C1 segment of cervical spinal cord (tissue), 14 donors: Measurements from ENCODE around the gene CDKN1B.

Source experiments
- DNase-seq, 14 donors: peaks; one replicate each; lab custom pipeline; 2025; lab: John Stamatoyannopoulos, UW

CDKN1B gene

DNA sequence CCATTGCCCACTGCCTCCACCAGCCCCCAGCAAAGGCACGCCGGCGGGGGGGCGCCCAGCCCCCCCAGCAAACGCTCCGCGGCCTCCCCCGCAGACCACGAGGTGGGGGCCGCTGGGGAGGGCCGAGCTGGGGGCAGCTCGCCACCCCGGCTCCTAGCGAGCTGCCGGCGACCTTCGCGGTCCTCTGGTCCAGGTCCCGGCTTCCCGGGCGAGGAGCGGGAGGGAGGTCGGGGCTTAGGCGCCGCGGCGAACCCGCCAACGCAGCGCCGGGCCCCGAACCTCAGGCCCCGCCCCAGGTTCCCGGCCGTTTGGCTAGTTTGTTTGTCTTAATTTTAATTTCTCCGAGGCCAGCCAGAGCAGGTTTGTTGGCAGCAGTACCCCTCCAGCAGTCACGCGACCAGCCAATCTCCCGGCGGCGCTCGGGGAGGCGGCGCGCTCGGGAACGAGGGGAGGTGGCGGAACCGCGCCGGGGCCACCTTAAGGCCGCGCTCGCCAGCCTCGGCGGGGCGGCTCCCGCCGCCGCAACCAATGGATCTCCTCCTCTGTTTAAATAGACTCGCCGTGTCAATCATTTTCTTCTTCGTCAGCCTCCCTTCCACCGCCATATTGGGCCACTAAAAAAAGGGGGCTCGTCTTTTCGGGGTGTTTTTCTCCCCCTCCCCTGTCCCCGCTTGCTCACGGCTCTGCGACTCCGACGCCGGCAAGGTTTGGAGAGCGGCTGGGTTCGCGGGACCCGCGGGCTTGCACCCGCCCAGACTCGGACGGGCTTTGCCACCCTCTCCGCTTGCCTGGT, at the start of gene CDKN1B:
Gene CDKN1B, plus strand, starts transcription at position 576 of the 793 bp plus-strand sequence. CDS start 472 bp downstream, outside the sequence.
- DNase-seq: peak; percentile 31 to 95 (median 88)

DNA sequence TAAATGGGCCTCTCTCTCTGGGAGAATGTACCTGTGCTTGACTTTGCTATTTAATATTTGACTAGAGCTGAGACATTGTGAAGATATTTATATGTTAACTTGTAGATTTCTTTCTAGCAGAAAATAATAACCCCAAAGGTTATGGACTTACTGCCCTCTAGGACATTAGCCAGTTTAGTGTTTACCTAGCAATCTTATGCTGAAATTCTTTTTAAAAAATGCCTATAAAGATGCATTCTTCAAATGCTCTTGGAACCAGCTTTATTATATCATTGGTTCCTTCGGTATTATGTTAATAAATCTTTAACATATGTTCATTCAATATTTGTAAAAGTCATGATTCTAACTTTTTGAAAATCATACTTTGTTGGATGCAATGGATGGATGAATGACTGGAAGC, 49.2 kb upstream of the CDKN1B start:
- no peak for DNase-seq

DNA sequence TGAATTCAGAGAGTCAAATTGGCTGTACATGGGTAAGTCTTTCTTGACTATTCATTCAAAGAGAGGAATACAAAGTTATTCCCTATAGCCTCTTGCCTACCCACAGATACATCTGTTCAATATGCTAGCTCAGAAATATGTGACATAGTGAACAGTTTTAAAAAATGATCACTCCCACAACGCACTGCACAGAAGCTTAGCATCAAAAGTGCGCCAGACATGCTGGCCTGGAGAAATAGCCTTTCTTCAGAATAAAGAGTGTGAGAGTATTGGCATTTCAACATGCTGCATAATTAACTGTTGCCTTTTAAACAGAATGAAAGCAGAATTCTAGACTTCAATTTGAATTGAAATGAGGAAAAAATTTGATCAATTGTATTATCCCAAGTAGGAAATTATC, 48.1 kb upstream of the CDKN1B start:
- no peak for DNase-seq

DNA sequence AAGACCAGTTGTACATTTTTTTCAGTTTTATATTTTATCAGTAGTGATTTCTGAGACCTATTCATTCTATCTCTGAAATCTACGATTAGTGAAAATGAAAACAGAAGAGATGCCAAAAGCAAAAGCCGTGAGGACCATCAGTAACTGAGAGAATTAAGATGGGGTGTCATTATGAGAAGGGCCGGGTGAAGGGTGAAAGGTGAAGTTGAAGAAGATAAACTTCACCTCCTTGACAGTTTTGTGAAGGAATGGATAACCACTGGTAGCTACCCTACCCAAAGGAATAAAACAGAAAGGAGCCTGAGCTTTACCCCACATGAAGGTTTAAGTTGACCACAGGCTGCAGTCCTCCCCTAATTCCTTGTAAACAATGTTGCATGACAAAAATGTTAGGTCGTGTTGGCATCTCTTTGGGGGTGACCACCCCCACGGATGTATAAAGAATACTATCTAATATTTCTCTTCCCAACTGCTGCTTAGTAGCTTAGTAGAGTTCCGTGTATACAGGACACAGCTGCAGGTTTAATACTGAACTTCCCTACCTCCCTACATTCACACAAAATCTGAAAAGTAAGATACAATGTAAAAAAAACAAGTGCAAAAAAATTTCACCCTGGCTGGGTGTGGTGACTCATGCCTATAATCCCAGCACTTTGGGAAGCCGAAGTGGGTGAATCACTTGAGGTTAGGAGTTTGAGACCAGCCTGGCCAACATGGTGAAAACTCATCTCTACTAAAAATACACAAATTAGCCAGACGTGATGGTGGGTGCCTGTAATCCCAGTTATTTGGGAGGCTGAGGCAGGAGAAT, 45.1 kb upstream of the CDKN1B start:
- no peak for DNase-seq

DNA sequence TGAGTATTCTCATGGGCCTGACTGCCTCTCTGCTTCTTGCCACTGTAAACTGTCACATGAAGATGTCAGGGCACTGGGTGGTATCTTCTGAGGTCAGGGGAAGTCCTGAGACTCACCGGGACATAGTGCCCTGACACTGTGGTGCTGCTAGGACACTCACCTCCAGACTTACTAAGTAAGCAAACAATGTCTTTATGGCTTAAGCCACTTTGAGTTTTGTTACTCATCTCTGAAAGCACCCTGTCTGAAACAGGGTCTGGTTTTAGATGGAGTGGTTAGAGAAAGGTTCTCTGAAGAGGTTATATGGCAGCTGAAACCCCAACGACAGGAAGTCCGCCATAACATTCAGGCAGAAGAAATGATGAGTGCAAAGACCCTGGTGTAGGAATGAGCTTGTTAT, 43.9 kb upstream of the CDKN1B start:
- DNase-seq: no peak

DNA sequence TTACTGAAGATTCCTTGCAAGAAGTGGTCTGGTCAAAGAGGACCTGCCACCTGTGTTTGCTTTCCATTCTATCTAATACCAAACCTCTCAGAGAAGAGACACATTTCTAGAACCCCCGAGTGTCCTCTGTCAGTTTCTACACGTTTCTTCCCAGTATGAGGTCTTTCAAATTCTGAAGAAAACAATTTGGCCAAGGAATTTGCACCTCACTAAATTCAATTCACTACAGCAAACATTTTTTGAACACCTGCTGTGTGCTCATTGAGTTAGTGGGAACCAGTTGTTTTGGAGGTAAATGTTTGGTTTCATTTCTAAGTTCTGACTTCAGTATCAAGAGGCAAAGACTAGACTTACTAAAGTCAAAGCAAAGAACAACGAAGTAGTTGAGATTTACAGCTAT, 40.6 kb upstream of the CDKN1B start:
- no peak for DNase-seq

DNA sequence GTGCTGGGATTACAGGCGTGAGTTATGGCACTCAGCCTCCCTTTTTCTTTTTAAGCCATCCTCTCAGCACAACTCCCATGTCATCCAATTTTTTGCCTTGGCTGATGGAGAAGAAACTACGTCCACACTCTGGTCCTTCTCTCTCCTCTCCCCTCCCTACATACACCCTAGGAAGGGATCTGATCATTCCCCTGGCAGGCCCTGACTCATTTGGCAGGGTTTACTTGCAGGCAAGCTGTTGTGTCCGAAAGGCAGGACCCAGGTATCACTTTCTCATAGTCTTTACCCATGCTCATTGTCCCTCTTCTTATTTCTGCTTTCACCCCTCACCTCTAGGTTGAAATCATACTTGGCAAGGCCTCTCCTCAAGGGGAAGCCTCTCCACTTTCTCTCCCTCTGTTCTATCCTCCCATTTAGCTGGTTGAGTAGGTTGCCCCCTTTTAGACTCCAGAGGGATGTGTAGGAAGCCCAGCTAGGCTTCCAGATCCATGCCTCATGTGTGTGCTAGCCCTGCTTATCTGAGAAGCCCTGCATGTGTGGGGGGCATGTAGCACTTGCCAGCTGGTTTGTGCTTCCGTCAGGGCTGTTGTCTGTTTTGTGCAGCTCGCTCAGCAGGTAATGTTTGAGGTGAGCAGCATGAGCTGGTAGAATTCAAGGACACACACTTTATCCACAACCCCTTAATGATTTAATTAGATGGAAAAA, 36.0 kb upstream of the CDKN1B start:
- DNase-seq: peak in 1 of 14 donors; percentile 76

DNA sequence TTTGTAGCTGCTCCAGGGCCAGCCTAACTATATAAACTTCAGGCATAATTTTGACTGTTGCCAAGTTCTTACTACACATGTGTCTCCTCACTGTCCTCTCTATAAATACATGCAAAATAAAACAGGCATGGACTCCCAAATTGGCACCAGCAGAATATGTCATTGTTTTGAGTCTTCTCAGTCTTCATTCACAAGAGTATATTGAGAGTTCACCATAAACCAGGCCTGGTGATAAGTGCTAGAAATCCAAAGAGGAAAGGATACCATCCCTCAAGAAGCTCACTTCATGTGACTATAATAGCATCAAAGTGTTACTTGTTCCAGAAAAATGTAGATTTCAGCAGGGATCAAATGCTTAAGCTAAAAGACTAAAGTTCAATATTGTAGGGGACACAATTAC, 34.9 kb upstream of the CDKN1B start:
- DNase-seq: peak in 1 of 14 donors; percentile 54

DNA sequence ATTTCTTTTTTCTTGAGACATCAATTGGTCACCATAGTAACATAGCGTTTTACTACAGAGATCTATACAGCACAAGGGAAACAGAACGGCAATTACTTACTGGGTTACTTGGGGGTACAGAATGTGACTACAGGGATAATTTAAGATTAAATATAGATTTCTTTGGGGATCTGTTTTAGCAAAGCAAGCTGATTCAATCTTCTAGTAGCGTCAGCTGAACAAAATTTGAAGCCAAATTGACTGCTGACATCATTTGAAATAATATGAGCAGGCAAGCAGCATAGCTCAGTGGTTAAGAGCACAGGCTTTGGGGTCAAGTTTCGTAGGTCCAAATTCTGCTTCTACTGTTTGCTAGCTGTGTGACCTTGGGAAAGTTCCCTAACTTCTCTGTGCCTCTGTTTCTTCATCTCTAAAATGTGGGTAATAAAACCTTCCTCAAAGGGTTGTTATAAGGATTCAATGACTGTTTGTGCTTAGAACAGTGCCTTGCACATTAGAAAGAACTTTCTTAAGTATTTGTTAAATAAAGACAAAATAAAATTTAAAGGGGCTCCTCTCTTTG, 34.0 kb upstream of the CDKN1B start:
- no peak for DNase-seq

DNA sequence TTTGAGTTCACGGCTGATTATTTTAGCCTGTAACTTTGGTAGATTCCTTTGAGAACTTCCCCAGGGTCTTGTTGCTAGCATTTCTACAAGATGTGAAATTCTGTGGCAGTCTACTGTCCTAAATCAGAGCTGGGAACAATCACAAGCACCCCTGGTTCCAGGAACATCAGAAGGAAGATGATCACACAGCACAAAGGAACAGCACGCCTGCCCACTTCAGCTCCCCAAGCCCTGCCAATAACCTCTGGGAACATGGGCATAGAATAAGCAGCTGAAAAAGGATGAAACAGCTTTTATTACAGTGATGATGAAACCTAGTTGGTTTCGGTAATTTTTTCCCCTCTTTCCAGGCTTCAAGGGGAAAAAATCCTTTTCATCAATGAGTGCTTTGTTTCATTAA, 33.4 kb upstream of the CDKN1B start:
- DNase-seq: peak in 2 of 14 donors; percentile 34 to 66

DNA sequence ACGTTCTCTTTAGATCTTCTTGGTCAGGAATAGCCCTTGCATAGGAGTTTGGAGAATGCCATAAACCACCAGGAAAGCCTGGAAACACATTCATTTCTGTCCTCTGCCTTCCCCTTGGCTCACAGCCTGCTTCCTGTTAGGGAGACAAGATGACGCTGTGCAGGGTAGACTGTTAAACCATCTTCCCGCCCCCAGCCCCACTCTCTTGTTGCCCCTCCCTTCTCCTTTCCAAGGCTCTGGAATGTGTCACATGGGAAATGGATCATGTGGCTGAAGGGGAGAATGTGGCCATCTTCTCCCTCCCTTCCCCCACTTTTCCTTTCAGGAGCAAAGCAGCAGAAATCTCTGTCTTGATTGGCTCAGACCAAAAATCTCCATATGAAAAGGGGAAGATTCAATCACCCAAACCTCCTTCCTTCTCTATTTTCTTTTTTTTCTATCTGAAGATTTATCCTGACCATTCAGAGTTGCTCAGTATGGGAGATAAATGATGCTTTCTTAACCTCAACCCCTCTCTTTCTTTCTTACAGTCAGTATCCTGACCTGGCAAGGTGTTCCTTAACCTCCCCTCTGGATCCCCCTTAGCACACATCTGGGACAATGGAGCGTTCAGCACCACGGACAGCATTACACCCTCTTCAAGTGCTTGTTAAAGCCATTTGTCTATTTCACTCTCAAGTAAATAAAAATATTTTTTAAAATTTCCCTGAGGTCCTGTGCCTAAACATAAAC, 32.6 kb upstream of the CDKN1B start:
- peak in 12 of 14 donors; percentile 24 to 89 (median 58) for DNase-seq

DNA sequence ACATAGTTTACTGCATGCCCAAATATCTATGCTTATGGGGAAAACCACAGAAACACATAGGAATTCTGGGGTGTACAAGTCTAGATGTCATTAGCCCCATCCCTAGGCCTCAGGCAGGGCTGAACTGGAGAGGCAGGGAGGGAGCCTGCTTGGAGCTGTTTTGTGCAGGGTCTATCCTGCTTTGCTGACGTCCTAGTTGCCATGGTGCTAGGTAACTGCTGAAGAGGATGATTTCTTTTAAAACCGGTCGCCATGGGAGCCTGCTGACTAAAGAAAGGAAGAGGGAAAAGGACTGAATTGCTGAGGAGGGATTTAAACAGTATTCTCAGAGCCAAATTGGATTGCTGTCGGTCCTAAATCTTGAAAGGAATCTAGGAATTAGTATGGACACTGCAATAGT, 31.9 kb upstream of the CDKN1B start:
- DNase-seq: peak in 7 of 14 donors; percentile 13 to 69 (median 24)

DNA sequence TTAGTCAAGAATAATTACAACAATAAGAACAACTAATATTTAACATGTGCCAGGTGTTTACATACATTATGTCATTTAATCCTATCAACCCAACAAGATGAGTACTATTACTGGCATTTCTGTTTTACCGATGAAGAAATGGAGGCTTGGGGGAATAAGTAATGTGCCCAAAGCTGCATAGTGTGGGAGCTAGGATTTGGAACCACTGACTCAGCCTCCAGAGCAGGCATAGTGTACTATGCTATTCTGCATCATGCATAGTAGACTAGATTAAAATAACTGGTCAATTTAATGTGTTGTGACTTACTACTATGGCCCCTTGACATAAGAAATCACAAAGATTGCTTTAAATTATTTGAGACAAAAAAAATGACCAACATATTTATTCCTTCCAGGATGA, 30.7 kb upstream of the CDKN1B start:
- DNase-seq: no peak

DNA sequence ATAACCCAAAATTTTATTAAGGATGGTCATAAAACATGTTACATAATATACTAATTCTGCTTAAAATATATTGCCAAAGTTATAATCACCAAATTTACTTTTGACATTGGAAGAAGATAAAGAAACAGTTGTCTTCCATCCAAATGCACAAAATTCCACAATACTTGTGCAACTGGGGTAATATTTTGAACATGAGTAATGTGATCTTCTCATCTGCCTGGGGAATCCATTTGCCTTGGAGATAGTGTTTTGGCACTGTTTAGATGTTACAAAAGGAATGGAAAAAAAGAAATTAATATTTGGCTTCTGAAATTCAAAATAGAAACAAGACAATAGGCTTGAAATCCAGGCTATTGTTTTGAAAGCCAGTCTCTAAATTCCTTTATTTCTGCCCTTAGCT, 30.2 kb upstream of the CDKN1B start:
- DNase-seq: no peak

DNA sequence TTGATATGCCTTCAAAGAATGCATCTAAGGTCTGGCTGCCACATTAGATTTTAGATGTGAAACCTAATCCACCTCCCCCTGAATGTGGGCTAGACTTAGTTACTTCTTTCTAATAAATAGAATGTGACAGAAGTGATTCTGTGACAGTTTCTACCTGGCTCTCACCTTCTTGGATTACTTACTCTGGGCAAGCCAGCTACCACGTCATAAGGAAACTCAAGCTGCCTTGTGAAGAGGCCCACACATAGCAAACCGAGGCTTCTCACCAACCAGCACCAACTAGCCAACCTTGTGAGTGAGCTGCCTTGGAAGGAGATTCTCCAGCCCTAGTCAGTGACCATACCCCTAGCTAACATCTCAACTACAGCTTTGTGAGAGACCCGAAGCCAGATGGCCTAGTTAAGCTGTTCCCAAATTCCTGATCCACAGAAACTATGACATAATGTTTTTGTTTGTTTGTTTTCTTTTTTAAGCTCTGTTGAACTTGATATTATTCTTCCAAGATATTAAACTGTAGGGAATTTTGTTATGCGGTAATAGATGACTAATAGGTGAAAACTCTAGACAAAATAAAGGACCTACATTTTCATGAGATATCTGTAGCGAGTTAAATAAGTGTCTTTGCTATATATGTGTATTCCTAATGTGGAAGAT, 27.4 kb upstream of the CDKN1B start:
- no peak for DNase-seq

DNA sequence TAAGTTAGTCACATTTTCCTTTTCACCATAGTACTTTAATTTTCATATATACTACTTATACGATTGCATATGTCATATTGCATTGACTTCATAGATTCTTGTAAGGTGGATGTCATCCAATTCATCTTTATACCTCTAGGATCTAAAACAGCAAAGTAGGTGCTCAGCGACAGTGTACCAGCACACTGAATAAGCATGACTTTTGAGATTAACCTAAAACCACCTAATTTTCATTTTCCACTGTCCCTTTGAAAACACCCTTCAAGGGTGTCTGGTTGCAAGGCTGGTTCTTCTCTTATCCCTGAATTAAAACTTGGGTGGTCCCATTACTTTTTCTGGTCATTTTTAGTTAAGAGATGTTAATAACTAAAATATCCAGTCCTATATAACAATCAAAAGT, 25.6 kb upstream of the CDKN1B start:
- DNase-seq: no peak

DNA sequence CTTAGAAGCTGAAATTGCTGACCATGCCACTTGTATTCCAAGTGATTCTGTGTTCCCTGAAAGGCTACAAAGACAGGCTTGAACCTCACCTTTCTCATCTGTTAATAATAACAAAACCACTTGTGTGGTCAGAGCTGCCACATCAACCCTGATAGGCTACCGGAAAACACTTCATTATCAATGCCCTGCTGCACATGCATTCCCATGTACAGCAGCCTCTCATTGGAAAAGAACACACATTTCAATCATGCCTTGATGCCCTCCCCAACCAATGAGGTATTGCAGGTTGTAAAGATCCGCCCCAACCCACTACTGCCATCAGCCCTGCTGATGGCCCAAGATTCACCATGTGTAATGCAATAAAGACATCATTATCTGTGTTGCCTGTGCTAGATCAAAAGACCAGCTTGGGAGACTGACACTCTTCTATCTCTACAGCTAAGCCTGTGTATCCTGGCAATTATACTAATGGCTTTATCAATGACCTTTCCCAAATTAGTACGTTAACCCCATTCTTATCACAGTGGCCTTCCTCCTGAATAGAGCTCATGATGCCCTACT, 24.0 kb upstream of the CDKN1B start:
- no peak for DNase-seq

DNA sequence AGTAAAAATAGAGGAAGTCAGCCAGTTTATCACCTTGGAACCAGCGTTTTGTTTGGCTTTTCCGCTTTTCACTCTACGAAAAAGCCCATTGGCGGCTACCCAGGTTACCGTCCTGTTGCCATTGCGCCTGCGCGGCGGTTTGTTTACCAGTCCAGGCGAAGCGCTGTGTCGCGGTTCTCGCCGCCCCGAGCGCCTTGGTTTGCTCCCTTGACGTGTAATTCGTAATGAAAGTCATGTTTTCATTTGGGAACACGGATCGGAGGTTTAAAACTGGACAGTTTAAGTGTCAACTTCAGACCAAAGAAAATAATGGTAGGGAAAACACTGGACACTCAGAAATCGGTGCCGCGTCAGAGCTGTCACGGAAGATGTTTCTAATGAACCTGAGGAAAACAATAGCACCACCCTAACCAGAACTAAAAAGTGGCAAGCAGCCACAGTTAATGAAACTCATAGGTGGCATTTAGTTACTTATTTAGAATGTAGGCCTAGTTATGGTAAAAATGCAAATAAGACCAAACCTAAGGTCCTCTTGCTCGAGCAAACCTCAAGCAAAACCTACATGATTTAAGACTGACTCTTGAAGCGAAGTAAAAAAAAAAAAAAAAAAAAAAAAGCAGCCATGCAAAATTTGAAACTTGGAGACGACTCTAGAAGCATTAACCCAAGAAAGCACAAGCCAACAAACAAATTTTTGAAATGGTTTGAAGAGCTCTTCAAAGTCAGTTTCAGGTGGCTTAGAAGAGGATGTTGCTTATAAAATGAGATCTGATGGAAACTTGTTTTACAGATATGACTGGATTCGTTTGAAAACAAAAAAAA, 20.4 kb upstream of the CDKN1B start:
- peak; percentile 32 to 91 (median 82) for DNase-seq

DNA sequence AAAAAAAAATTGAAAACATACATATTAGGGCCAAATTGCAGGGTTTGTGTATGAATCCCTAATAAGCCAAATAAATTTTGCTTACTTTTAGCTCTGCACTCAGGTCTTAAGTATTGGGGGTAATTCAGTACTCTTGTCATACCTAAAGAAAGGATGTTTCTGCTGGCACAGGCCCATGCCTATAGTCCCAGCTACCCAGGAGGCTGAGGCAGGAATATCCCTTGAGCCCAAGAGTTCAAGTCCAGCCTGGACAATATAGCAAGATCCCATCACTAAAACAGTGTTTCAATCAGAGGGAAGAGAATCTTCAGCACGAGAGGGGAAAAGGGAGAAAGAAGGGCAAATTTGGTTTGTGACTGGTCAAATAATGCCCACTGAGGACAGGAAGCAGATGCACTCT, 17.8 kb upstream of the CDKN1B start:
- DNase-seq: no peak
